Chondrocyte (in vitro differentiated cells): ENCODE measurements around the gene SNORC. TPM values are rescaled to one million over a fixed set of nuclear protein-coding genes. Genes with fewer than 3 reads are reported as not detected.

ENCODE experiments used
- DNase-seq: peaks from one replicate; pipeline ENCODE4 v3.0.0; 2021; ENCODE audit warnings: mixed read lengths, low spot score
- H3K27ac Mint-ChIP-seq: one replicate; pipeline ENCODE4 v1.8.0; 2021; ENCODE audit warnings: mild to moderate bottlenecking, moderate library complexity, mixed read lengths; ENCODE audit not compliant: unreplicated experiment
- H3K27me3 Mint-ChIP-seq: 2 replicates; pipeline ENCODE4 v1.8.0; 2021; ENCODE audit warnings: low read depth, mixed read lengths
- H3K36me3 Mint-ChIP-seq: 2 replicates; pipeline ENCODE4 v1.8.0; 2021; ENCODE audit warnings: low read depth, mixed read lengths
- H3K4me1 Mint-ChIP-seq: 2 replicates; pipeline ENCODE4 v1.8.0; 2021; ENCODE audit warnings: low read depth, mild to moderate bottlenecking, mixed read lengths
- H3K4me3 Mint-ChIP-seq: one replicate; pipeline ENCODE4 v1.8.0; 2021; ENCODE audit warnings: mild to moderate bottlenecking, moderate library complexity, mixed read lengths; ENCODE audit not compliant: unreplicated experiment
- H3K9me3 Mint-ChIP-seq: 2 replicates; pipeline ENCODE4 v1.8.0; 2021; ENCODE audit warnings: low read depth, mixed read lengths
- CTCF ChIP-seq: fragments of 200-600 bp; sonication (generic); IDR thresholded peaks from 2 replicates; pipeline ENCODE4 v1.5.0; 2021; ENCODE audit warnings: antibody characterized with exemption, mild to moderate bottlenecking, moderate library complexity
- long read RNA-seq: library from polyadenylated mRNA; stranded (forward); transcript quantifications from one replicate; pipeline ENCODE4 v2.0.0, GENCODE V29; 2021
- total RNA-seq: library from RNA; stranded (reverse); gene quantifications from 3 replicates; pipeline ENCODE4 v1.2.1, GENCODE V29; 2021

The SNORC gene
- 2.1 to 3.4 TPM (median 2.2 TPM) in 3 replicates for total RNA-seq
- long read RNA-seq, result 0 reads

DNA sequence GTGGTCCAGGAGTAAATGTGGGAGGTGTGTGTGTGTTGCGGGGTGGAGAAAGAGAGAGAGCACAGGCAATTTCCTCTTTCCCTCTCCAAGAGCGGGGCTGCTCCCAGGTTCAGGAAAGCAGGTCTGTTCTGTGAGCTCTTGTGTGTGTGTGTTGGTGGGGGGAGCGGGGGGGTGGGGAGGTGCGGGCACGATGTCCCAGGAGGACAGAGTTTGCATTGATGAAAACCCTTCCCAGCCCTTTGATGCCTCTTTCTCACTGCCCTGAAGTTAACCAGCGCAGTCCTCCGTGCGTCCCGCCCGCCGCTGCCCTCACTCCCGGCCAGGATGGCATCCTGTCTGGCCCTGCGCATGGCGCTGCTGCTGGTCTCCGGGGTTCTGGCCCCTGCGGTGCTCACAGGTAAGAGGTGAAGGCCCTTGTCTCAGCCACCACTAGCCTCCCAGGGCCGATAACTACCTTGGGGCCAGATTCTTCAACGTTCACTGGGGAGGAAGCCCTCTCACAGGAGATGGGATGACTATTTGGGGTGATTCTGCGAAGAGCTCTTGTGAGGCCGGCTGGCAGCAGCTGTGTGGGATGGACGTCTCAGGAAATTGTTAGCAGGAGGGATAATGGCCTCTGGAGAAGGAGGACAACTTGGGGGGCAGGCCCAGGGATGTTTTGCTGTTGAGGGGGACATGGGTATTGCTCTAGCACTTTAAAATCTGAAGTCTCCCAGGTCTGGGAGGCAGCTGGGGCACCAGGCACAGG lies at the start of gene SNORC:
Gene SNORC, plus strand, starts transcription at position 247 of the 748 bp plus-strand sequence. Its CDS starts 78 bp downstream, at position 325.
- Mint-ChIP-seq H3K36me3 (peaks cover 1% of the 10 kb centered on the region), H3K27me3 (peaks cover 1% of the 10 kb centered on the region), H3K9me3 (no peaks in the 10 kb centered on the region), H3K4me1 (peaks cover under 1% of the 10 kb centered on the region), H3K4me3 (no peak within 1 kb of the TSS), H3K27ac (no peak within 1 kb of the TSS)
- no peak for TF ChIP-seq CTCF
- no peak for DNase-seq

GRCh38 chr2:232829988-232830387 lies 40.1 kb upstream of the SNORC start:
- H3K4me1 Mint-ChIP-seq, result peaks cover 6% of the 10 kb centered on the region
- TF ChIP-seq CTCF, result no peak
- H3K9me3 Mint-ChIP-seq, result no peaks in the 10 kb centered on the region
- no peak overlapping the region for H3K27ac Mint-ChIP-seq
- H3K36me3 Mint-ChIP-seq, result peaks cover 31% of the 10 kb centered on the region
- no peak for DNase-seq
- no peaks in the 10 kb centered on the region for H3K27me3 Mint-ChIP-seq
- no peak overlapping the region for H3K4me3 Mint-ChIP-seq

DNA sequence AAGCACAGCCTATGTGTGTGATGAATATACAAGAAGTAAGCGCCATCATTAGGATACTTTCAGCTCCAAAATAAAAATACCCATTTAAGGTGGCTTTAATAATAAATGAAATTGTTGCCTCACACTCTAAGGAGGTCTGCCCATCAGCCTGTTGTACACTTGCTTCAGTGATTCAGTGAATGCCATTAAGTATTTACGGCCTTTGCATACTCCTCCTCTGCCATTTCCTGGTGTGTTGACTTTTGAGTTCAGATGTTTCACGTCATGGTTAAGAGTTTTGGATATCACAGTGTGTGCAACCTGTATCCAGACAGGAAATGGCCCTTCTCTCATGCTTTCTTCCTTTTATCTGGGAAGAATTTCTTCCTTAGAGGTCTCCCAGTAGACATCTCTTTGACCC lies 38.6 kb upstream of the SNORC start:
- H3K9me3 Mint-ChIP-seq, result no peaks in the 10 kb centered on the region
- no peak overlapping the region for H3K4me3 Mint-ChIP-seq
- H3K27ac Mint-ChIP-seq, result no peak overlapping the region
- no peak for TF ChIP-seq CTCF
- H3K36me3 Mint-ChIP-seq, result peaks cover 26% of the 10 kb centered on the region
- DNase-seq, result no peak
- H3K4me1 Mint-ChIP-seq, result peaks cover 6% of the 10 kb centered on the region
- no peaks in the 10 kb centered on the region for H3K27me3 Mint-ChIP-seq

DNA sequence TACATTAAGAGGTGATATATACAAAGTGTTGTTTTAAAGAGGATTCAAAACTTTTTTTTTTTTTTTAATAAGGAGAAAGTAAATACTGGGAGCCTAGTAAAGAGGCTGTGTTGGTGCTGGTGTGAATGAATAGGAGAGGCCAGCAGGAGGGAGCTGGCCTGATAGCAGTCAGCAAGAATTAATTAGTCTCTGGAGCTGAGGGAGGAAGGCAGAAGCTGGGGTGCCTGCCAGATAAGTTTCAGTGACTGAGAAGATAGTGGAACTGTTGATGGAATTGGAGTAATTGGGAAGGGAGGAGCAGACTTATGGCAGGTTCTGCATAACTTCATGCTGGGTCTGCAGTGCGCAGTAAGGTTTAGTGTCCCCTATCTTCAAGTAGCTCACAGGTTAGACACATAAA lies 36.2 kb upstream of the SNORC start:
- H3K36me3 Mint-ChIP-seq, result peaks cover 26% of the 10 kb centered on the region
- peaks cover 21% of the 10 kb centered on the region for H3K4me1 Mint-ChIP-seq
- TF ChIP-seq CTCF, result no peak
- no peaks in the 10 kb centered on the region for H3K27me3 Mint-ChIP-seq
- no peaks in the 10 kb centered on the region for H3K9me3 Mint-ChIP-seq
- H3K4me3 Mint-ChIP-seq, result no peak overlapping the region
- no peak overlapping the region for H3K27ac Mint-ChIP-seq
- DNase-seq, result no peak

DNA sequence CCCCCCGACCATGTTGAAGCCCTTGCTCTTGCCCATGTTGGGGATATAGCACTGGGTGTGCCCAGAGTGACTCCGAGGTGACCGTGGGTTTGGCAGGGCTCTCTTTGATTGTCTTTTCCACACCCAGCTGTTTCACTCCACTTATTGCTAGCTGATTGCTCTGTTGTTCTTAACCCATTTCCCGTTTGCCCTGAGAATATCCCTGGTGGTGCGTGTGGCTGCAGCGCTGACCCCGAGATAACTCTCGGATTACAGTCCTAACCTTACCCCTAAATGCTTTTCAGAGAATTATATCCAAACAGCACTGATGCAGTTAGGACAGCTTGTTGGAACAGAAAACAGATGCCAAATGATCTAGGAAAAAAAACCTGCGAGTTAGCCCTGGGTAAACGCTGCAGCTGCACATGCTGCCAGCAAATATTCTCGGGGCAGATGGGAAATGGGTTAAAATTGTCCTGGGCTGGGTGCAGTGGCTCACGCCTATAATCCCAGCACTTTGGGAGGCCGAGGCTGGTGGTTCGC lies 34.3 kb upstream of the SNORC start:
- Mint-ChIP-seq H3K36me3 (peaks cover 39% of the 10 kb centered on the region), H3K27me3 (no peaks in the 10 kb centered on the region), H3K27ac (no peak overlapping the region), H3K9me3 (no peaks in the 10 kb centered on the region), H3K4me1 (peaks cover 21% of the 10 kb centered on the region), H3K4me3 (no peak overlapping the region)
- no peak for TF ChIP-seq CTCF
- DNase-seq, result no peak
